AG04449 (cell line): Measurements from ENCODE around the gene DCTN2.
"Not testable (repeated sequence)": the region's sequence is repeated elsewhere in the genome, so short reads cannot be mapped to it uniquely, and the experiment has no call there.

ENCODE experiments used
- CTCF ChIA-PET: fragments of 350-600 bp; formaldehyde crosslinking; extraction: SDS; loops from one replicate; lab custom pipeline; 2021; ENCODE audit warnings: antibody characterized with exemption; lab: Yijun Ruan, JAX
- POLR2A ChIA-PET: fragments of 400-600, 350-600 bp; formaldehyde crosslinking; extraction: SDS; loops from one replicate; lab custom pipeline; 2020; ENCODE audit warnings: antibody characterized with exemption, inconsistent platforms; lab: Yijun Ruan, JAX
- DNase-seq: peaks from one replicate; pipeline ENCODE4 v3.0.0-alpha.2; 2010; ENCODE audit warnings: low read depth, low spot score
- H3K4me3 ChIP-seq: 2 replicates; pipeline ENCODE4 v1.5.1; 2011; ENCODE audit warnings: low read depth, mild to moderate bottlenecking, control low read depth, low read length
- CTCF ChIP-seq: IDR thresholded peaks from one replicate; pipeline ENCODE4 v1.5.1; 2011; ENCODE audit warnings: mild to moderate bottlenecking, moderate library complexity, low read length, control low read depth, inconsistent platforms; ENCODE audit not compliant: insufficient read depth; ENCODE audit errors: missing control alignments

The DCTN2 gene

GRCh38 chr12:57498571-57498970 lies 48.4 kb downstream of the DCTN2 start:
- TF ChIP-seq CTCF, result no peak
- H3K4me3 ChIP-seq, result no peak overlapping the region
- DNase-seq, result no peak
- POLR2A ChIA-PET, result no interaction called here
- CTCF ChIA-PET, result no interaction called here

DNA sequence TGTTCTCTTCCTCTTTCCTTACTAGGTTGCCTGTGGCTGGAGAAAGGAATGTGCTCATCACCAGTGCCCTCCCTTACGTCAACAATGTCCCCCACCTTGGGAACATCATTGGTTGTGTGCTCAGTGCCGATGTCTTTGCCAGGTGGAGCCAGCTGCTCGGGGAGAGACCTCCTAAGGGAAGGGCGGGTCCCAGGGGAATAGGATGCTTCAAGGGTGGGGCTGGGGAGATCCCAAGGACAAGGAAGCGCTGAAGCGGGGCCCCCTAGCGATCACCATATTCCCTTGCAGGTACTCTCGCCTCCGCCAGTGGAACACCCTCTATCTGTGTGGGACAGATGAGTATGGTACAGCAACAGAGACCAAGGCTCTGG lies 48.9 kb downstream of the DCTN2 start:
- no peak for TF ChIP-seq CTCF
- POLR2A ChIA-PET, result no interaction called here
- no peak for DNase-seq
- no peak overlapping the region for H3K4me3 ChIP-seq
- CTCF ChIA-PET, result interaction anchor here (1.2 to 1.3 kb wide), 2 partner anchors 18 to 20 kb away, joined by 3 read pairs; no protein-coding TSS in a partner anchor

DNA sequence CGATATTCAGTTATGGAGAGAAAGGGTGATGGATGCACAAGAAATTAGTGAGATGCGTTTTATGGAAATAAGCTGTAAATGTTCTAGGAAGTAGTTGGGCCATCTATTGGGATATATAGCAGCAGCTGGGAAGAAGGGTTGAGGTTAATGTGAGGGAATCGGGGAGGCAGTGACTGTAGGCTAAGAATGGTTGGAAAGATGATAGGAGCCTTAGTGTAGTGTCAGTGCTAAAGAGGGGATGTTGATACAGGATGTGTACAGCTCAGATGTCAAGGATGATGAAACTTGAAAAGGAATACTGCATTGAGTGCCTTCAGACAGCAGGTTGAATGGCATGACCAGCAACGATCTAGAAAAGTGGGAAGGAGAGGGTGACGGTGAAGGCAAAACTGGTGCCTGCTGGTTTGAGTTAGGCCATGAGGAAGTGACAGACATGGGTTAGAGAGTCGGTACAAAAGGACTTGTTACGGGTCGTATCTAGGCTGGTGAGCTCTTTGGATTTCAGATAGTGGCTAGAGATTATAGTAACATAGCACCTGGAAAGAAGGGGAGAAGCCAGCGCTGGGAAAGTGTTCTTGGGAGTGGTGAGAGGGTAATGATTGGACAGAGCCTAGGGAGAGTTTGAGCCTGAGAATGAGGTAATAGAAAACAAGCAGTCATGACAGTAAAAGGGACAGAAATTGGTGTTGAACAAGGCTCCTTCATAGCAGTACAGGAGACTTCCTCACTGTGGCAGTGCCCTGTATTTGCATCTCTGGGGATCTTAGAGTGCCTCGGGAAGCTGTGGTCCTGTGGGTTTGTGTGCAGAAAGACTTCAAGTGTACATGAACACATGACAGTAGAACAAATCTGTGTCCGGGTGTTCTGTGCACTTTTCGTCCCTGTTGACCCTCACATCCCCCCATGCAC lies 49.5 kb downstream of the DCTN2 start:
- DNase-seq, result no peak
- CTCF ChIA-PET, result interaction anchor here (1.2 to 1.3 kb wide), 2 partner anchors 19 to 21 kb away, joined by 3 read pairs; no protein-coding TSS in a partner anchor
- no peak overlapping the region for H3K4me3 ChIP-seq
- POLR2A ChIA-PET, result no interaction called here
- no peak for TF ChIP-seq CTCF

DNA sequence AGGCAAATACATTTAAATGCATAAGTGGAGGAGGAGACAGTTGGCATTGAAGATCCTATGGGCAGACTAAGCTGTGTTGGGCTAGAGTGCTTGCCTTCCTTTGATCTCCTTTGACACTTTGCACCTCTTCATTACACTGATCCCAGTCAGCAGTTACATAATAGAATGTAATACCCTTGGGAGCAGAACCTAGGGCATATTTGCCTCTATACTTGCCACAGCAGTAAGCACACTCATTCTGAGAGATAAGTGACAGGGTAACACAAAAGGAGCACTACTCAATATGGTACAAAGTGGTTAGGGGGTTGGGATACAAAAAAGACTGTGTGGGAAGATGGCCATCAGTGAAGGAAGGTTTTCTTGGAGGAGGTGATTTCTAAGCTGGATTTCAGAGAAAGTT lies 50.2 kb downstream of the DCTN2 start:
- ChIA-PET CTCF (interaction anchor here (1.2 to 1.3 kb wide), 2 partner anchors 19 to 21 kb away, joined by 3 read pairs; no protein-coding TSS in a partner anchor), POLR2A (no interaction called here)
- no peak for DNase-seq
- TF ChIP-seq CTCF, result no peak
- H3K4me3 ChIP-seq, result no peak overlapping the region

GRCh38 chr12:57495051-57495701 lies 51.8 kb downstream of the DCTN2 start:
- CTCF ChIA-PET, POLR2A ChIA-PET, H3K4me3 ChIP-seq, DNase-seq: not testable (repeated sequence)

DNA sequence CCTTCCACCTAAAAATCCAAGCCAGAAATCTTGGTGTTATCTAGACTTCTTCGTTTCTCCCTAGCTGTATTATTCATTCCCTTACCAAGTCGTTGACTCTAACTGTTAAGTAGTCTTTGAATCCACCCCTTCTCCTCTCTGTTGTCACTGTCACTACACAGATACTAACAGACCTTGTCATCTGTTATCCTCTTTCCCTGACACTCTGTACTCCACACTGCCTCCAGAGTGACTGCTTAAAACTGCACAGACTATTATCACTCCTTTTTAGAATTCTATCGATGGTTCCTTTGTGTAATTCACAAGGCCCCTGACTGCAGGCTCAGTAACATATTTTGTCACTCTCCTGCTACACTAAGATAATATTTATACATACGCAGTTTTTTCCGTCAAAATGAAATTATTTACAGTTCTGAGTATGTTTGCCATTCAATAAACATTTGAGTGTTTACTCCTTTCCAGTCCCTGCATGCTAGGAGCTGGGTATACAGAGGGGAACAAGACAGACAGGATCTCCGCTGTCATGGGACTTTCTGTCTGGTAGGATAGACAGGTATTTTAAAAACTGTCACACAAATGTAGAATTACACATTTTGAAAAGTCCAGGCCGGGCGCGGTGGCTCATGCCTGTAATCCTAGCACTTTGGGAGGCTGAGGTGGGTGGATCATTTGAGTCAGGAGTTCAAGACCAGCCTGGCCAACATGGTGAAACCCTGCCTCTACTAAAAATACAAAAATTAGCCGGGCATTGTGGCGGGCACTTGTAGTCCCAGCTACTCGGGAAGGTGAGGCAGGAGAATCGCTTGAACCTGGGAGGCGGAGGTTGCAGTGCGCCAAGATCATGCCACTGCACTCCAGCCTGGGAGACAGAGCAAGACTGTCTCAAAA lies 55.4 kb downstream of the DCTN2 start:
- no peak for DNase-seq
- no peak for TF ChIP-seq CTCF
- CTCF ChIA-PET, result interaction anchor here (1.0 to 3.4 kb wide), 3 partner anchors 14 to 33 kb away, joined by 3 to 18 read pairs (median 3); no protein-coding TSS in a partner anchor
- H3K4me3 ChIP-seq, result no peak overlapping the region
- POLR2A ChIA-PET, result no interaction called here
